Measurements from ENCODE around the gene UGGT2.
"Not testable (repeated sequence)": the region's sequence is repeated elsewhere in the genome, so short reads cannot be mapped to it uniquely, and the experiment has no call there.

UGGT2 gene

DNA sequence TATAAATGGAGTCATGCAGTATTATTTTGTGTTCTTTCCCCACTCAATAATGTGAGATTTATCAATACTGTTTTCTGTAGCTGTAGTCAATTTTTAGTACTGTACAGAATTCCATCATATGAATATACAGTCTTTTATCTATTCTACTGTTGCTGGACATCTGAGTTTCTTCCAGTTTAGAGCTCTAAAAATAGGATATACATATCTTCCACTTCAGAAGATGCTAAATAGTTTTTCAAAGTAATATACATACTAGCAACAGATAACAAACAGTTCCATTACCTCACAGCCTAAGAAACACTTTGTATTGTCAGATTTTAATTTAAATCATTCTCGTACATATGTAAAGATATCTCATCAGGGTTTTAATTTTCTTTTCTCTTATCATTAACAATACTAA, 149.6 kb downstream of the UGGT2 start:
- no peak for DNase-seq (ENCODE audit: low read depth in 3 of 3)

DNA sequence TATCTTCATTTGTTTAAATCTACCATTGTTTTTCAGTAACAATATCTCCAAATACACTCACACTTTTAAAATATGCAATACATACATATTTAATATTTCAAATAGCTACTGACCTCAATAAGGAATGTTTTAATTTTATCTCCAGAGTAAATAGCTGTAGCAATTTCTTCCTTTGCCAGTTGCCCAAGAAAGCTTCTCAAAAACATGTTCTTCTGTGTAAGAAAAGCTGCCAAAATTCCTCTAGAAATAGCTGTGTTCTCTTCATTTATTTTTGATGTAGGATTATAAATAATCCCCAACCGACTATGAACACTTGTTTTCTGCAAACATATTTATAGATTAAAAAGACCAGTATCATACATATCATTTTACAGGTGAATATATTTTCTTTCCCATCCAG, 150.5 kb downstream of the UGGT2 start:
- DNase-seq (ENCODE audit: low read depth in 3 of 3): no peak

DNA sequence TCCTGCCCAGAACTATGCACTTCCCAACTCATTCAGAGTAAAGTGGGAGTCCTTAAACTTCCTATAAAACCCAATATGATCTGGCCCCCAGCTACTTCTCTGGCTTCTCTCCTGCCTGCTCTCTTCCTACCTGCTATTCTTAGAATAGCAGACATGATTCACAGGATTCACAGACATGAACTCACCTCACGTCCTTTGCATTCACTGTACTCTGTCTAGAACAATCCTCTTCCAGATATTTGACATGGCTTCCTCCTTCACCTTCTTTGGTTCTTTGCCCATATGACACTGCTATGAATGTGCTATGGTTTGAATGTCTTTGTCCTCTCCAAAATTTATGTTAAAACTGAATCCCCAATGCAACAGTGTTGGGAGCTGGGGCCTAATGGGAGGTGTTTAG, 154.9 kb downstream of the UGGT2 start:
- no peak for DNase-seq (ENCODE audit: low read depth in 3 of 3)

DNA sequence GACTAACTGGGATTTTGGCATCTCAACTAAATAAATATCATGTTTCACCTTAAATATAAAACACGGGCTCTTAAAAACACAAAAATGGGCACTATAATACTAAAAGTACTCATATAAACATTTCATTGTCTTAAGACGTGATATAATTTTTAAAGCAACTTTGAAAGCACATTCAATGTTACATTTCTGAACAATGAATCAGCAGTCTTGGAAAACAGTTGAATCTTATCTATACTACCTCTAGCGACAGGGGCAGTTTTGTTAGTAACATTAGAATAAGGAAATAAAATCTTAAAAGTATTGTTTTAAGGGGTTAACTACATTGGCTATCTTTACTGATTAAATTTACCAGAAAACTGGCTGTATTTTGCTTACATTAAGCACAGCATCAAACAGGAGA, 156.9 kb downstream of the UGGT2 start:
- no peak for DNase-seq (ENCODE audit: low read depth in 3 of 3)

DNA sequence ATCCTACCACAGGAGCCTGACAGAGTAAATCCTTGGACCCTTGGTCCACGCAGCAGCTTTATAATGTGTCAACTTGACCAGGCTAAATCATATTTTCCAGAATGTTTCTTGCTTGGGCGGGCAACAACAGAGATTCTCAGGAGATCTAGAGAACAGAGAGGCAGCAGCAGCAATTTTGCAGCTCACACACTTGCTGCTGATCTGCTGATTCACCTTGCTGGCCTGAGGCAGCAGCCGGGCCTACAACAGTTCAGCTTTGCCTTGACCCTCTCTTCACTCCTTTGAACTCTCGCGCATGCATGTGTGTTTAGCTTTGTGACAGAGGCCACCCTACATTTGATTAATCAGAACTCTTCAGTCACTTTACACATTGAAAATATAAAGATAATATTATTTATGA, 159.3 kb downstream of the UGGT2 start:
- no peak for DNase-seq (ENCODE audit: low read depth in 3 of 3)

DNA sequence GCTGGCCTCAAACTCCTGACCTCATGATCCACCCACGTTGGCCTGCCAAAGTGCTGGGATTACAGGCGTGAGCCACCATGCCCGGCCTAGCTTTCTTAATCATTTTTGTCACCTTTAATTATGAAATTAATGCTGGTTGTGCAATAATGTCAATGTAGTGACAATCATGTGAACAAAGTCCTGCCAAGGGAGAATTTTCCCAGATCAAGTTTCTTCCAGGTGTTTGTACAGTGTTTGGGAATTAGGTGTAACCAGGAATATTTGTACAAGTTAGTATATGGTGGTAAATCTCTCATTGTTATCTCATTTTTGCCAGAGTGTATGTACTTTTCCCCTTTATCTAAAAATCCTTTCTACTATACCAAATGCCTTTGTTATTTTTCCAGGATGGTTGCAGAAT, 171.1 kb downstream of the UGGT2 start:
- no peak for DNase-seq (ENCODE audit: low read depth in 3 of 3)

DNA sequence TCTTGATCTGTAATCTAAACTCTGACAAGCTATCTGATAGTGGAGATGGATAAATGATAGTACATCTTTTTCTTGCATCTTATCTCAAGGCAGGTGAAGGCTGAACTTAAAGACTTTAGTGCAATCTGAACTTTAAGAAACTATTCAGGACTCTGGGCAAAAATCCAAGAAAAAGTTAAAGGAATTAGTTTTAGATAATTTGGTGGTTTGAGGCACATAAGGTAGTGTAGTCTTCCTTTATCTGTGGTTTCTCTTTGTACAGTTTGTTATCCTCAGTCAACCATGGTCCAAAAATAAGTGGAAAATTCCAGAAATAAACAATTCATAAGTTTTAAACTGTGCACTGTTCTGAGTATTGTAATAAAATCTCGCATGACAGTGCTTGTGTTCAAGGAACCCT, 172.9 kb downstream of the UGGT2 start:
- DNase-seq (ENCODE audit: low read depth in 3 of 3): no peak

DNA sequence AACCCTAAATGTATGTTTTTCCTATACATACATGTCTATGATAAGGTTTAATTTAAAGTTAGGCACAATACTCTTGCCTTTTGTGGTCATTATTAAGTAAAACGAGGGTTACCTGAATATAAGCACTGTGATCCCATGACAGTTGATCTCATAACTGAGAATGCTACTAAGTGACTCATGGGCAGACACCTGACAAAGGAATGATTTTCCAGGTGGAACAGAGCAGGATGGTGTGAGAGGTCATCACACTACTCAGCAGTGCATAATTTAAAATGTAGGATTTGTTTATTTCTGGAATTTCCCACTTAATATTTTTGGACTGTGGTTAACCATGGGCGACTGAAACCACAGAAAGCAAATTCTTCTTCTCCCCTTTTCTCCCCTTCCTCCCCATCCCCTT, 178.9 kb downstream of the UGGT2 start:
- no peak for DNase-seq (ENCODE audit: low read depth in 3 of 3)

DNA sequence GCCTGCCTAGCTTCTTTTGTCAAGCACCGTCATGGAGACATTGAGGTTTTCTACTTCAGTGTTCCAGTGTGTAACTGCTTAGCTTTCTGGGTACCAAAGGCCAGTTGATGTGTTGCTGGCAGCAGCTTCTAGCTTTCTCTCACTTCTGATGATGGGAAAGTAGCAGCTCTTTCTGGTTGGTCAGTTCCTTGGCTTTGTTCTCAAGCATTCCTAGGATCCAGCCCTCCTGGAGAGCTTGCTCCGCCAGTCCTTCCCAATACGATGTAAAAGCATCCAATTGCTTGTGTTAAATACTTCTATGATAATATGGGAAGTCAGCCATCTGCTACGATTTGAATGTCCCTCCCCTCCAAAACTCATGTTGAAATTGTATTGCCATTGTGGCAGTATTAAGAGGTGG, 182.8 kb downstream of the UGGT2 start:
- no peak for DNase-seq (ENCODE audit: low read depth in 3 of 3)

DNA sequence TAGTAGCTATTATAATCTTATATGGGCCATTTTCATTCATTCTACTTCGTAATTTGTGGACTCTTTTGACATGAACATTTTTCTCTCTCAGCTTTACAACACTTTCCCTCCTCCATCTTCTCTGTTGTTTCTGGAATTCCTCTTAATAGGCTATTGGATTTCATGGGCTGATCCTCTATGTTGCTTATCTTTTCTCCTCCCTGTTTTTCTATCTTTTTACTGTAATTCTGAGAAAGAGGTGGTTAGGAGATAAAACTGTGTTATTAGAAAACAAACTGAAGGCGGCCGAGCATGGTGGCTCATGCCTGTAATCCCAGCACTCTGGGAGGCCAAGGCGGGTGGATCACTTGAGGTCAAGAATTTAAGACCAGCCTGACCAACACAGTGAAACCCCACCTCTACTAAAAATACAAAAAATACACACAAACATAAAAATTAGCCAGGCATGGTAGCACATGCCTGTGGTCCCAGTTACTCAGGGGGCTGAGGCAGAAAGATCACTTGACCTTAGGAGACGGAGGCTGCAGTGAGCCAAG, 188.1 kb downstream of the UGGT2 start:
- no peak for DNase-seq (ENCODE audit: low read depth in 3 of 3)

DNA sequence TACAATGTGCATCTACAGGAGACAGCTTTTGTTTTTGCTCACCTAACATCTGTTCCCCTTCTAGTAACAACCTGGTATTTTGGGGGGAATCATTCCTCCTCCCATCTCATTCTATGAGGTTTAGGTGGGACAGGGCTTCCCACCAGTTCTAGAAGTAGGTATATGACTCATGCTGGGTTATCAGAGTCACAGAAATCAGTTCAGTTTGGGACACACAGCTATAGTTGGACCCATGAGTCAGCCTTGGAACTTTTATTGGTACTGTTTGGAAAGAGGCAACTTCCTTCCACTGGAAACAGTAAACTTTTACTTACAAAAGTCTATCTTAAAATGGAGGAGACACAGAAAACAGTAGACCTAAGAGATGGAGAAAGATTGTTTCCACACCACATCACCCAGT, 190.8 kb downstream of the UGGT2 start:
- DNase-seq (ENCODE audit: low read depth in 3 of 3): no peak

DNA sequence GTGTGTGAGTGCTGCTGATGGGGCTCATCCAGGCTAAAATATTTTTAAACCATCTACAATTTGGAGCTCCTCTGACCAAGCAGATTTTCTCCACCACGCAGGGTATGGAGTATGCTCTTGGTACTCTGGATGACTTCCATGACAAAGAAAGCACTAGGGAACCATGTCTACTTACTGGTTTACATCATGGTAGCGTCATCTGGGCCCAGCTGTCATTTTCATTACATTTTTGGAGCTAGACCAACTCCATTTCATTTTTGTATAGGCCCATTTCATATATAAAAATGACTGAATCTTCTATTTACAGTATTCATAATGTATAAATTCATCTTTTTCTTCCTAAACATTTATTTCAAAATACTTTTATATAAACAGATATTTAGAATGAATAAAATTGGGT, 191.9 kb downstream of the UGGT2 start:
- DNase-seq (ENCODE audit: low read depth in 3 of 3): no peak

DNA sequence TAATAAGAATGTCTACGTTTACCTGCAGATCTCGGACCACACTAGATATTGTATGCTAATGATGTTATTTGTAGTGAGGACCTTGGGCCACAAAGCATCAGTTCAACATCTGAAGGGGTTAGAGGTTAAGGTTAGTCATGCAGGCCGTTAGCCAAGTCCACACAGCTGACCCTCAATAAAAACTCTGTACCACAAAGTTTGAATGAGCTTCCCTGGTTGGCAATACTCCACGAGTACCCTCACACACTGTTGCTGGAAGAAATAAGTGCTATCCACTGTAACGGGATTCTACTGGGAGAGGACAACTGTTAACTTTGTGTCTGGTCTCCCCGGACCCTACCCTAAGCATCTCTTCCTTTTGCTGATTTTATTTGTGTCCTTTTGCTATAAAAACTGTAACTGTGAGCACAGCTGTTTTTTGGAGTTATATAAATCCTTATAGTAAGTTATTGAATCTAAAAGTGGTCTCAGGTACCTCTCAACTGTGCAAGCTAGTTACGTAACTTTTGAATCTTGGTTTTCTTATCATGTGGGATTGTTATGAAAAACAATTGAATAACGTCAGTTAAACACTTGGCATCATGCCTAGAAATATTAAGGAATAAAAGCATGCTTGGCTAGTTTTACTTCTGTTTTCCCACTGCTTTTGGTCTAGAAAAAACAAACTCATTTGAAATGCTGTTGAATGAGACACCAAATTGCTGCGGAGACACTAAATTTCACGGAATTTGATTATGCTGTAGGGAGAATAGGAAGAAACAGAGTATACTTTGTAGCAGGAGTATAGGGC, 194.7 kb downstream of the UGGT2 start:
- no peak for DNase-seq (ENCODE audit: low read depth in 3 of 3)

DNA sequence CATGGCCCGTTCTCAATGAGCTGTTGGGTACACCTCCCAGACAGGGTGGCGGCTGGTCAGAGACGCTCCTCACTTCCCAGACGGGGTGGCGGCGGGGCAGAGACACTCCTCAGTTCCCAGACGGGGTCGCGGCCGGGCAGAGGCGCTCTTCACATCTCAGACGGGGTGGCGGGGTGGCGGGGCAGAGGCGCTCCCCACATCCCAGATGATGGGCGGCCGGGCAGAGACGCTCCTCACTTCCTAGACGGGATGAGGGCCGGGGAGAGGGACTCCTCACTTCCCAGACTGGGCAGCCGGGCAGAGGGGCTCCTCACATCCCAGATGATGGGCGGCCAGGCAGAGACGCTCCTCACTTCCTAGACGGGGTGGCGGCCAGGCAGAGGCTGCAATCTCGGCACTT, 207.5 kb downstream of the UGGT2 start:
- not testable (repeated sequence) for DNase-seq (ENCODE audit: low read depth in 3 of 3)

DNA sequence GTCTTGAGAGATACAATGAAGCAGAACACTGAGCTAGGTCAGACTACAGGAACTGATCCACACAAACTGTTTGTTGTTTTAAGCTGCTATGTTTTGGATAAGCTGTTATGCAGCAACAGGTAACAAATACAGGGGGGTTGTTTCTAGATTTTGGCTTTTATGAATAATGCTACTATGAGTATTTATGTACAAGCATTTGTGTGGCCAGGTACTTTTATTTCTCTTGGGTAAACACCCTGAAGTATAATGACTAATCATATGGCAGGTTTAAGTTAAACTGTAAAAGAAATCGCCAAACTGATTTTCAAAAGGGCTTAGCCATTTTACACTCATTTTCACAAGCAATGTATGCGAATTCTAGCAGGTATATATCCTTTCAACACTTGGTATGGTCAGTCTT, 210.3 kb downstream of the UGGT2 start:
- no peak for DNase-seq (ENCODE audit: low read depth in 3 of 3)

DNA sequence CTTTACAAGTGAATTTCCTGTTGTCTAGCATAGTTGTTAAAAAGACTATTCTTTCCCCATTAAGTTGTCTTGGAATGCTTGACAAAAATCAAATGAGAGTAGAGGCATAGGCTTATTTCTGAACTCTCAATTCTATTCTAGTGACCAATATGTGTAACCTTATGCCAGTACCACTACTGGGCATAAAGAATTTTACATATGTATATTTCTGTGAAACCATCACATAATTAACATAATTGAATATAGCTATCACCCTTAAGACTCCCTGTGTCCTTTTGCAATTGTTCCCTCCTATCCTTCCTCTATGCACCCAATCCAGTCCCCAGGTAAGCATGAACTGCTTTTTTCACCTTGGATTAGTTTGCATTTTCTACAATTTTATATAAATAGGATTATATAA, 211.3 kb downstream of the UGGT2 start:
- DNase-seq (ENCODE audit: low read depth in 3 of 3): no peak

DNA sequence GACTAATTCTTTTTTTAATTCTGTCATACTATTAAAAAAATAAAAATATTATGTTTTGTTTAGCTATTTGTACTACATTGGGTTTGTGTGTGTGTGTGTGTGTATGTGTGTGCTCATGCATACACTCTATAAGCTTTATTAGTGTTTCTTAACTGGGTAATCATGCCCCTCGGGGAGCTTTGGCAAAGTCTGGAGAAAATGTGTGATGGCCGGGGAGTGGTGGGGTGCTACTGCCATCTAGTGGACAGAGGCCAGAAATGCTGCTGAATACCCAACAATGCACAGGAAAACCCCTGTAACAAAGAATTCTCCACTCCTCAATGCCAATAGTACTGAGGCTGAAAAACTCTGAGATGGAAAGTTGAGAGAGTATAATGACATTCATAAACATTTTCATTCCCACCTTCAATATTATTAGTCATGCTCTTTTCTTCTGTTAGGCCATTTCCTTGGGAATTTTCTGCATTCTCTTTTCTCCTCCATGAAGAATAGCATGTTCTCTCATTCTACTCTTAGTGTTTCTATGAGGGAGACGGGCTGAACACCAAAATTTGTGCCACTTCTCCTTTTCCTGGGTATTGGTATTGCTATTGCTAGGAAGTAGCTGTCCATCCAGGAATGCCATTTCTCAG, 219.0 kb downstream of the UGGT2 start:
- peak; percentile 42 to 49 (median 43) for DNase-seq (ENCODE audit: low read depth in 3 of 3)

DNA sequence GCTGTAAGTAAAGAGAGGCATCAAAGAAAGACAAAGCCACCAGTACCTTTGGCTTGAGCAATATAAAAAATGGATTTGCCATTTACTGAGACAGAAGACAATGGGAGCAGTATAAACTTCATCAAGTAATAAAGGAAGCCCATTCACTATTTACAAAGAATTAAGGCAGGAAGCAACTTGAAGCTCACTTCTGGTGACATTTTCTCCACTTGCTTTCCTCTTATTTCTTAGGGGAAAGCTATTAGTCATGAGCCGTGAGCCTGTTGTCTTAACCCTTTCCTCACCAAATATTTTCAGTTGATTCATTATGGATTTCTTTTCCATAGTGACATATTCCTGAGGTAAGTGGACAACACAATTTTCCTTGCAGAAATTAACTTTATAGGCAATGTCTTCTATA, 219.5 kb downstream of the UGGT2 start:
- no peak for DNase-seq (ENCODE audit: low read depth in 3 of 3)

DNA sequence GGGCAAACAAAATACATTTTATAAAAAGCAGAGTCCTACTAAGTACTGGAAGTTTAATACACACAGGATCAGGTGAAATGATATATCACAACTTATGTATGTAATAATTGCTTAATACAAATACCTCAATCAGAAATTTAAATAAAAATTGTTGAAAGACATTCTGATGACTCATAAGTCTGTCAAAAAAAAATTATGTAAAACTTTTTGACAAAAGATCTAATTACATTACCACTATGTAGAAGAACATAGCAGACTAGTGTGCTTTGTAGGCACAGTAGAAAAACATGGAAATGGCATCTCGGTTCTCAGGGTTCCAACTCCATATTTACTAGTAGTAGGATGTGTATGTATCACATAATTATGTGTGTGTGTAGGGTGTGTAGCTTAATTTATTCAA, 220.1 kb downstream of the UGGT2 start:
- no peak for DNase-seq (ENCODE audit: low read depth in 3 of 3)

DNA sequence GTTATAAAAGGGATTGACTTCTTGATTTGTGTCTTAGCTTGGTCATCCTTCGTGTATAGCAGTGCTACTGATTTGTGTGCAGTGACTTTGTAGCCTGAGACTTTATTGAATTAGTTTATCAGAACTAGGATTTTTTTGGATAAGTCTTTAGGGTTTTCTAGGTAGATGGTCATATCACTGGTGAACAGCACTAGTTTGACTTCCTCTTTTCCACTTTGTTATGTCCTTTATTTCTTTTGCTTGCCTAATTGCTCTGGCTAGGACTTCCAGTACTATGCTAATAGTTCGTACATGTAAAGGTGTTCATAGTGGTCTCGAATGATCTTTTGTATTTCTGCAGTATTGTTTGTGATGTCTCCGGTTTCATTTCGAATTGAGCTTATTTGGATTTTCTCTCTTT, 230.9 kb downstream of the UGGT2 start:
- DNase-seq (ENCODE audit: low read depth in 3 of 3): no peak

DNA sequence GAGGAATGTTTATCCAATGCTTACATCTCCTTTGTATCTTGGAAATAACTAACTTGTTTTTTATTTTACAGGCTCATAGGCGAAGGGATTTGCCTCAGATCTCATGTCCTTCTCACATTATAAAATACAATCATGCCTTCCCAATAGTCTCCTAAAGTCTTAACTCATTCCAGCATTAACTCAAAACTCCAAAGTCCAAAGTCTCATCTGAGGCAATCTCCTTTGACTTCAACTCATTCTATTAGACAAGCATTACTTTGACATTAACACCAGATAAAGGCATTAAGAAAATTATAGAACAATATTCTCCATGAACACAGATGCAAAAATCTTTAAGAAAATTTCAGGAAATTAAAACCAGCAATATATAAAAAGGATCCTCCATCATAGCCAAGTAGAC, 238.7 kb downstream of the UGGT2 start:
- no peak for DNase-seq (ENCODE audit: low read depth in 3 of 3)

DNA sequence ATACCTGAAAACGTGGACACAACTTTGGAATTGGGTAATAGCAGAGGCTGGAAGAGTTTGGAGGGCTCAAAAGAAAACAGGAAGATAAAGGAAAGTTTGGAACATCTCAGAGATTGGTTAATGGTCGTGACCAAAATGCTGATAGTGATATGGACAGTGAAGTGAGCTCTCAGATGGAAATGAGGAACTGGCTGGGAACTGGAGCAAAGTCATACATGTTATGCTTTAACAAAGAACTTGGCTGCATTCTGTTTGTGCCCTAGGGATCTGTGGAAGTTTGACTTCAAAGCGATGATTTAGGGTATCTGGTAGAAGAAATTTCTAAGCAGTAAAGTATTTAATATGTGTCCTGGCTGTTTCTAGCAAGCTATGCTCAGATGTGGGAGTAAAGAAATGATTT, 240.1 kb downstream of the UGGT2 start:
- DNase-seq (ENCODE audit: low read depth in 3 of 3): no peak

DNA sequence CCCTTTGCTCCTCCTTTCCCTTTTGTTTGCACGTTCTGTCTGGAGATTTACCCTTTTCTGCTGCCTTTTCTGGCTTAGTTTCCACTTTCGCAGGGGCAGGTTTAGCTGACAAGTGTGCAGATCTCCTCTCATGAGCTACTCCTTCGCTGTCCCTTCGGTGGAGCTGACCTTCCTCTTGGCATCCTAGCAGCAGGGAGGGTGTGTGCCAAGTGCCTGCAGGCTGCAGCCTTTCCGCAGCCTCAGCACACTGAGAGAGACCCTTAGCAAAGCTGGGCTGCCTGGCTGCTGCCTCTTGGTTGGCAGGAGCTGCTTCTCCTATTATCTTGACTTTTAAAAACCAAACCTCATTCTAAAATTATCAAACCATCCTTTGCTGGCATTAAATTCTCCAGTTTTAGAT, 243.8 kb downstream of the UGGT2 start:
- DNase-seq (ENCODE audit: low read depth in 3 of 3): no peak

DNA sequence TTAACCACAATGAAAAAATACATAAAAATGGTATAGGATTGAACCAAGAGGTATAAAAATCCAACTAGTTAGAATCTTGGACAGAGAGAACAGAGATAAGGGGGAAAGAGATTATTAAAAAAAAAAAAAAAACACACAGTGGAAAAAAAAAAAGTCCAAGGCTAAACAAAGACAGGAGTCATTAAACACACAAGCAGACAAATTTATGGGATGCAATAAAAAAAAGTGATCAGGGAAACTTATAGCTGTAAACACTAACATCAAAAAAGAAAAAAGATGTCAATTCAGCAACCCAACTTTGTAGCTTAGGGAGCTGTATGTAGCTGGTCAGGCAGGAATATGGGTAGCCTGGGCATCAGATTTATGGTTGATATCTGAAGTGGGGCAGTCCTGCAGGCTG, 247.3 kb downstream of the UGGT2 start:
- DNase-seq (ENCODE audit: low read depth in 3 of 3): no peak

Measured in stimulated activated CD4-positive, alpha-beta T cell treated with anti-CD3 and anti-CD28 coated beads, TNF-alpha, amount 100 ng/mL, for 24 hours (primary cell).